Stimulated activated CD4-positive, alpha-beta T cell treated with anti-CD3 and anti-CD28 coated beads, Interleukin-4, amount 100 ng/mL, for 1 hour (primary cell): ENCODE measurements around the gene OR10AD1.
"Not testable (repeated sequence)": the region's sequence is repeated elsewhere in the genome, so short reads cannot be mapped to it uniquely, and the experiment has no call there.

Experiments
- DNase-seq: peaks from one replicate; pipeline ENCODE4 v3.0.0-alpha.2; 2020

OR10AD1 gene, protein sequence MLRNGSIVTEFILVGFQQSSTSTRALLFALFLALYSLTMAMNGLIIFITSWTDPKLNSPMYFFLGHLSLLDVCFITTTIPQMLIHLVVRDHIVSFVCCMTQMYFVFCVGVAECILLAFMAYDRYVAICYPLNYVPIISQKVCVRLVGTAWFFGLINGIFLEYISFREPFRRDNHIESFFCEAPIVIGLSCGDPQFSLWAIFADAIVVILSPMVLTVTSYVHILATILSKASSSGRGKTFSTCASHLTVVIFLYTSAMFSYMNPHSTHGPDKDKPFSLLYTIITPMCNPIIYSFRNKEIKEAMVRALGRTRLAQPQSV

DNA sequence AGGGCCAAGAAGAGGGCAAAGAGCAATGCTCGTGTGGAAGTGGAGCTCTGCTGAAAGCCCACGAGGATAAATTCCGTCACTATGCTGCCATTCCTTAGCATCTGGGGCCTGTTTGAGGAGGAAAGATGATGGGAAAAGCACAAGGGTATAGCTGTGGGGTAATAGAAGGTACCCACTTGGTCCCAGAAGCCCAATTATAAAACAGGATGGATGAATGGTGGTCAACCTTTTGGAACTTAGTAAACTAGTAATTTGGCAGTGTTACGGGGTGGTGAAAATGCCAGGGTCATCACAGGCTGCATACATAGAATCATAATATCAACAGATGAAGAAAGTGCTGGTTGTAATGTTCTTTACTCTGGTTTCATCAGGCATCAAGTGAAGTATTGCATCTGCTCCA, at the start of gene OR10AD1:
OR10AD1 (minus strand) TSS at position 101 of the 400 bp plus-strand sequence; CDS start at position 101, 0 bp downstream.
- no peak for DNase-seq

DNA sequence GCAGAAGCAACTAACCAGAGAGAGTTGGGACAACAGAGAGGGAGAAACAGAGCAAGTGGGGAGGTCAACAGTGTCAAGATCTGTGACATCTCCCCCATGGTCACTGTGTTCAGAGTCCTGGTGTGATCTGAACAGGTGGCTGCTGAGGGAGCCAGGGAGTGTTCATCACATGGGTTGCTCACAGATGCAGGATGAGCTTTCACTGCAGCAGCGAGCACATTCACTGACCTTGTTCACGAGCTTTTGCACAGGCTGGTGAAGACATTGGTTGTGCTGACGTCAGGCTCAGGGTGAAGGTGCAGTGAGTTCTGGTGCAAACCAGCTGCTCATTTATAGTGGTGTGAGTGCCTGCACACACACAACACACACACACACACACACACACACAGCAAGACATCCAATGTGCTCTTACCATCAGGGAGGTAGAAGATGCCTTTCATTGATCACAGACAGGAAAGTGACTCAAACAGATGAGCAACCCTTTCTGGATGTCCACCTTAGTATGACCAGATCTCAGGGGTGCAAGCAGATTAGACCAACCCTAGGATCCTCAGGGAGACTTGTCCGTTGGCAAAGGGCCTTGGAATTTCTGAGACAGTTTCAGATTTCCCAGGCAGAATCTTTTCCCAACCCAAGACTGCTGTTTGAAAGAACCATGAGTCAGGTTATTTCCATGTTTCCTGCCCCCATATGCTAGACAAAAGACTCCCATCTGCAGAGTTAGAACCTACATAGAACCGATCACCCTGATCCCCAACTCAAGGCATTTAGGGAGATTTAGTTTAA, 44.3 kb upstream of the OR10AD1 start:
- no peak for DNase-seq

DNA sequence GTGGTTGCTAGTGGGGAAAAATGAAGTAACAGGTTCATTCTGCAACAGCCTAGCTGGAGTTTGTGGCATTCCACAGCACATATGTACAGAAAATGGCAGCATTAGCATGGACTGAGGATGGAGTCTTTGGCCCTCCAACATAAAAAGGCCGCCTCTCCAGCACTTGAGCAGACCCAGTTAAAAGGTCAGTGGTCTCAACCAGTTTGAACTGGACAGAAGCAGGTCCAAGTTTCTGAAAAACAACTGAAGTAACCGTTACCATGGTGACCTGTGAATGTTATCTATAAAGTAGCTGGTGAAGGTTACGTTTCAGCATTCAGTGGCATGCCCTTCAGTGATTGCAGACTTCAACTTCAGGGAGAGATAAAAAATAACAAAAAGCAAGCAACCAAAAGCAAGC, 34.1 kb upstream of the OR10AD1 start:
- DNase-seq, result no peak

DNA sequence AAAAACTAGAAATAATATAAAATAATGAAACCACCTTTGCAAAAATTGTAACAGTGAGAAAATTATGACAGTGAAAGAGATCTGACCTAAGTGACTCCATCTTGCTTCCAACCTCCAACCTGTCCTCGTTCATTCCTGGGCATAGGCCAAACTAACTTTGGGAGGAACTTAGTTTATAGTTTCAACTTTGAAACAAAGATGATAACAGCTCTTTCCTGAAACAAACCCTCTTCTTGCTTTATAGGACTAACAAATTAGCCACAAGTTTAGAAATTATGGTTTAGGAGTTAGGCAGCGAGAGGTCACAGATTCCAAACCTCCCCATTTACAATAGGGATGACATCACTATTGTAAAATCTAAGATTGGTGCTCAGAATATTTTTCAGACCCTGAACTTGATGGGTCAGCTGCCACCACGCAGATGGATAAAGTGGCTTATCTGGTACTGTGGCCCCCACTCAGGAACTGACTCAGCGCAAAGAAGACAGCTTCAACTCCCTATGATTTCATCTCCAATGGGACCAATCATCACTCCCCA, 32.8 kb upstream of the OR10AD1 start:
- DNase-seq, result no peak

DNA sequence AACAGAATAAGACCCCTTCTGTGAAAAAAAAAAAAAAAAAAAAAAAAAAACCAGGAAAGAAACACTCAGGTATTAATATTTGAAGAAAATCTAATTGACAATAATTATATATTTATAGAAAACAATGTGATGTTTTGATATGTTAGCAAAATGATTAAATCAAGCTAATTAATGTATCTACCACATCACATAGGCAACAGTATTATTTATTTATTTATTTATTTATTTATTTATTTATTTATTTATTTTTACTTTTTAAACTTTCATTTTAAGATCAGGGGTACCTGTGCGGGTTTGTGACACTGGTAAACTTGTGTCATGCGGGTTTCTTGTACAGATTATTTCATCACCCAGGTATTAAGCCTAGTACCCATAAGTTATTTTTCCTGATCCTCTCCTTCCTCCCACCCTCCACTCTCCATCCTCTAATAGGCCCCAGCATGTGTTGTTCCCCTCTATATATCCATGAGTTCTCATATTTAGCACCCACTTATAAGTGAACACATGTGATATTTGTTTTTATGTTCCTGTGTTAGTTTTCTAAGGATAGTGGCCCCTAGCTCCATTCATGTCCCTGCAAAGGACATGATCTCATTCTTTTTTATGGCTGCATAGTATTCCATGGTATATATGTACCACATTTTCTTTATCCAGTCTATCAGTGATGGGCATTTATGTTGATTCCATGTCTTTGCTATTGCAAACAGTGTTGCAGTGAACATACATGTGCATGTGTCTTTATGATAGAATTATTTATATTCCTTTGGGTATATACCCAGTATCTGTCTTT, 28.3 kb upstream of the OR10AD1 start:
- DNase-seq, result not testable (repeated sequence)

DNA sequence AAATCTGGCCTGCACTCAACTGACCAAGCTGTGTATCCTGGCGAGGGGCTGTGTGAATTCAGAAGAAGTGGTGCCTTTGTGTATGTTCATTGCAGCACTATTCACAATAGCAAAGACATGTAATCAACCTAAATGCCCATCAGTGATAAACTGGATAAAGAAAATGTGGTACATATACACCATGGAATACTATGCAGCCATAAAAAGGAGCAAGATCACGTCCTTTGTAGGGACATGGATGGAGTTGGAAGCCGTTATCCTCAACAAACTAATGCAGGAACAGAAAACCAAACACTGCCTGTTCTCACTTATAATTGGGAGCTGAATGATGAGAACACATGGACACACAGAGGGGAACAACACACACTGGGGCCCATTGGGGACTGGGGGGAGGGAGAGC, 21.4 kb upstream of the OR10AD1 start:
- not testable (repeated sequence) for DNase-seq

DNA sequence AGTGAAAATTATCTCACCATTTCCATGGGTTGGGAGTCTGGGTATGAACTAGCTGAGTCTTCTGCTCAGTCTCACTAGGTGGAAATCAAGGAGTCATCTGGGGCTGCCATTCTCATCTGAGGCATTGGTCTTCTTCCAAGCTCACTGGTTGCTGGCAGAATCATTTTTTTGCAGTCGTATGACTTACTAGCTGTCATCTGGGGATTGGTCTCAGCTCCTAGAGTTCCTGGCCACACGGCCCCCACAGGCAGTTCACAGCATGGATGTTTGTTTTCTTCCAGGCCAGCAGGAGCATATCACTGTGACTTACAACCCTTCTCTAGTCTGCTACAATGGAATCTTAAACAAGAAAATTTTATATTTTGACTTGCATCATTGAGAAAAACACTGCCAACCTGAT, 18.6 kb upstream of the OR10AD1 start:
- DNase-seq, result no peak

DNA sequence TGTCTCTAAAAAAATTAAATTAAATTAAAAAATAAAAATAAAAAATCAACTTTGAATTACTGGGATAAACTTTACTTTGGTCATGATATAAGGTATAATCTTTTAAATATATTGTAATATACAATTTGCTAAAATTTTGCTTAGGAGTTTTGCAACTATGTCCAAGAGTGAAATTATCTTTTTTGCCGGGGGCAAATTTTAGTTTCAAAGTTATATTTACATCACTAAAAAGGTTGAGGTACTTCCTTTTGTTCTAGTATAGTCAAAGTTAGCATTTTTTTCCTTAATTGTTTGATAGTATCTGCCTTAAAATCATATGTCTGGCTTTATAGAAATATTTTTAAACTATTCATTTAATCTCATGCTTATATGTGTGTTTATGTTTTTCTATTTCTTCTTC, 17.6 kb upstream of the OR10AD1 start:
- DNase-seq, result no peak

DNA sequence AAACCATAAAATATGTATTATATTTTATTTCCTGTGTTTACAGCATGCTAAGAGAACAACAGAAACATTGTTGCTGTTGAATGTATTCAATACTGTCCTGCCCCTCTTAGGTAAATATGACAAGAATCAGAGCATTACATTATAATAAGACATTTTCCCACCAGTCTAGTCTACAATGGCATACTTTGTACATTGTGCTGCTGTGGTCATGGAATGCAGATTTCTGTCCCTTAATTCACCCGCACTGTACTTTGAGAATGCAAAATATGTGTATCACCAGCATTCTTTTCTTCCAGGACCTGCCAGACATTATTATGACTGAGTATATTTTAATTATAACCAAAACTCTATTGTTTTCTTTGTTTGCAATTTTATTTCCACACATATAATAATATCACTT, 16.5 kb upstream of the OR10AD1 start:
- DNase-seq, result no peak

DNA sequence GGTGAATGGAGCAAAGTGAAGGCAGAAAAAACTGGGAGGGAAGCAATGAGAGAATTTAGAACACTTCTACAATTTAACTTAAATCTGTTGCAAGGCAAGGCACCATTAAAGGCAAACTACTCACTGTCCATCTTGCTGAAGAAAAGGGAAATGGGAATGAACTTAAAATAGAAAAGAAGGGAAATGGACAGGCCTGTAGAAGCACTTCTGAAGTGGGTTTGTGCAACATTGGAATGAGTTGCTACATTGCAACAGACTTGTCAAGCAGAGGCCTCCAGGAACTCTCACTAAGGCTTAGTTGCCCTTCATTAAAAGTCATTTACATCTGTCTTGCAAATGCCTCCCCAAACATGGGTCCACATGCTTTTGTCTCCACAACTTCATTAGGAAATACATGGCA, 13.7 kb upstream of the OR10AD1 start:
- no peak for DNase-seq

DNA sequence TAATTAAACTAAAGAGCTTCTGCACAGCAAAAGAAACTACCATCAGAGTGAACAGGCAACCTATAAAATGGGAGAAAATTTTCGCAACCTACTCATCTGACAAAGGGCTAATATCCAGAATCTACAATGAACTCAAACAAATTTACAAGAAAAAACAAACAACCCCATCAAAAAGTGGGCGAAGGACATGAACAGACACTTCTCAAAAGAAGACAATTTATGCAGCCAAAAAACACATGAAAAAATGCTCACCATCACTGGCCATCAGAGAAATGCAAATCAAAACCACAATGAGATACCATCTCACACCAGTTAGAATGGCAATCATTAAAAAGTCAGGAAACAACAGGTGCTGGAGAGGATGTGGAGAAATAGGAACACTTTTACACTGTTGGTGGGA, 6.4 kb upstream of the OR10AD1 start:
- DNase-seq, result not testable (repeated sequence)

DNA sequence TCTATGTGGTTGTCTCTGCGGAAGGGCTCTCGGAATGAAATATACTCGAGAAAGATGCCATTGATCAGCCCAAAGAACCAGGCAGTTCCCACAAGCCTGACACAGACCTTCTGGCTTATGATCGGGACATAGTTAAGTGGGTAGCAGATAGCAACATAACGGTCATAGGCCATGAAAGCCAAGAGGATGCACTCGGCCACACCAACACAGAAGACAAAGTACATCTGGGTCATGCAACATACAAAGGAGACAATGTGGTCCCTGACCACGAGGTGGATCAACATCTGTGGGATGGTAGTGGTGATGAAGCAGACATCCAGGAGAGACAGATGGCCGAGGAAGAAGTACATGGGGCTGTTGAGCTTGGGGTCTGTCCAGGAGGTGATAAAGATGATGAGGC, 326 bp downstream of the OR10AD1 start:
- no peak for DNase-seq

DNA sequence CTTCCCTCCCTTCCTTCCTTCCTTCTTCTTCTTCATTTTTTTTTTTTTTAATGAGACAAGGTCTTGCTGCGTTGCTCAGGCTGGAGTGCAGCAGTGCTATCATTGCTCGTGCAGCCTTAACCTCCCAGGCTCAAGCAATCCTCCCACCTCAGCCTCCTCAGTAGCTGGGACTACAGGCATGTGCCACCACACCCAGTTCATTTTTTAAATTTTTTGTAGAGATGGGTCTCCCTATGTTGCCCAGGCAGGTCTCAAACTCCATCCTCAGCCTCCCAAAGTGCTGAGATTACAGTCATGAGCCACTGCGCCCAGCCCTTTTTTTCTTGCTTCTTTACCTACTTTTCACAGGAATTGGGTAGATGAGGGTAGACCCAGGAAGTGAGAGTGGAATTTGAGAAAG, 1.6 kb downstream of the OR10AD1 start:
- DNase-seq, result no peak

DNA sequence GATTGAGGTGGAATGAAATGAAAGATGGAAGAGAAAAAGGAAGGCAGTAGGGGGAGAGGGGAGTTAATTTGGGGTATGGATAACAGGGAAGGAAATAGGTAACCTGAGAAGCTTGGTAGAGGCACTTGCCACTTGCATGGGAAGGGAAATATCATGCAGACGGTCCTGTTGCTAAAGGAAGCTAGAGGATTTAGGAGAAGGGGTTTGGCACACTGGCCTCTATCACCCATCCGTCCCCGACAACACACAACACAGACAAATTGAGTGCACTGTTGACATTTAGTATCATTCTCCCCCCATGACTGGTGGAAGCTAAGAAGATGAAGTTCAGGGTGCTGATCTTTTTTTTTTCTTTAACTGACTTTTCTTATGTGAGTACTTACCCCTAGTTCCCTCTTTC, 2.0 kb downstream of the OR10AD1 start:
- DNase-seq, result no peak

DNA sequence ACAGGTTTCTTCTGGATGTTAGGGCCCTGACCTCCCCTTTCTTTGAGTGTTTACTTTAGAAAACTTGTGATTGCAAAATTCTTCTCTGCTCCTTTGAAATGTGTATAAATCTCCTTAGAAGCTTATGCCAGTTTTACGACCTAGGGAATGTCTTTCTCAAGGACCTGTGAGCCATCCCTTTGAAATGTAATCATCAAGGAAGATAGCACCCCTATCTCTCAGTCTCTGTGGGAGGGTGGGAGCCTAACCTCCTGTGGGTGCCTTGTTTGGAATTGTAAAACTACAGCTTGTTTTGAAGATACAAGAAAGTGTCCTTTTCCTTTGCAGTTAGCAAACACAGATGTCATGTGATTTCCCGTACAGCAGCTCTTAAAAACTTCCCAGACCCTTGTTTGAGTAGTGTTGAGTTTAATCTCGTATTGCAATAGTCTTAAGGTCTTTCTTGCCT, 3.3 kb downstream of the OR10AD1 start:
- no peak for DNase-seq

DNA sequence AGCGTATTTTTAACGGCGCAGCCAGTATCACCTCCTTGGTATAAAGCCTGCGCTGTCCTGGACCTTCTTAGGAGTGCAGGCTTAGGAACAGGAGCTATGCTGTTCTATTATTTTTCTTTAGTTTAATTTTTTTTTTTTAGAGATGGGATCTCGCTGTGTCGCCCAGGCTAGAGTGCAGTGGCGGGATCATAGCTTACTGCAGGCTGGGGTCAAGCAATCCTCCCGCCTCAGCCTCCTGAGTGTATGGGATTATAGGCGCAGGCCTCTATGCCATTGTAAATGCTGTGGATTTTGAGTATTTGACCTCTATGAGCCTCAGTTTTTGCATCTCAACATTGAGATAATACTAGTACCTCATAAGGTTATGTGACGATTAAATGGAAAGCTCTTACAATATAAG, 4.1 kb downstream of the OR10AD1 start:
- no peak for DNase-seq

DNA sequence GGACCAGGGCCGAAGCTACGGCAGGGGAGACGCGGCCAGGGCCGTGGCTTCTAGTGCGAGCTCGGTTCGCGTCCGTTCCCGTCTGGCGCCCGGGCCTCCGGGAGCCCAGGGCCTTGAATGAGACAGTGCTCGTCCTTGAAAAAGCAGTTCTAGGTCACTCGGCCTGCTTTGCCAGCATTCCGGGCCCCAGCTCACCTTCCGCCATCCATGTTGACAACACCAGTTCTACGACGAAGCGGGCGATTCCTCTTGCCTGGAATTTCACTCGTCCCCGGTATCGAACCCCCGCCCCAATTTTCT, 4.5 kb downstream of the OR10AD1 start:
- DNase-seq, result peak; percentile 34

DNA sequence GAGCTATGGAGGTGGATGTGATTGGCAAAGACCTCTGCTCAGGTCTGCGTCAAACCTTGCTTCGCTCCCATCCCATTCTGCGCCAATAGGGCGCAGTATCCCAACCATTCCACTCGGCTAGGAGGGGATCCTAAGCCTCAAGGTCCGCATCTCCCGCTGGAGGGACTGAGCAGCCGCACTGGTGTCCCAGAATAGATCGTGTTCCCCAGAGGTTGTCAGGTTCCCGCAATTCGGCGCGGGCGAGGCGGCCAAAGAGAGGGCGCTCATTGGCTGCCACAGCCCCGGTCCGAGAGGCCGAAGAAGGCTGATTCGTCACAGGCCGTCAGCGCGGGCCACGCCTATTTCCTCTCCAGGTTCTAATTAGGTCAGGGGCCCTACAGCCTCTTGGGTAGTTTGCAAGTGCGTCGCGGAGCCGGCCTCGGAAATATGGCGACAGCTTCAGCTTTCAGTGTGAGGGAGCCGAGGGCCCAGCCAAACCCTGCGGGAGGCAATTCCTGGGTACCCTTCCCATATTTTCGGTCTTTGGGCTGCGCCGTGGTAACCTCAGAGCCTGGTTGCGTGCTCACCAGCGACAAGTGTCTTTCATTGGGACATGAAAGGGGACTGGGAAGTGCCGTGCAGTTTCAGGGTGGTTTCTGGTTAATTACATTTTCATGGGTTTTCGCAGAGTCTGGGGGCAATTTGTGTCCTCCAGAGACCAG, 5.0 kb downstream of the OR10AD1 start:
- peak; percentile 89 for DNase-seq

DNA sequence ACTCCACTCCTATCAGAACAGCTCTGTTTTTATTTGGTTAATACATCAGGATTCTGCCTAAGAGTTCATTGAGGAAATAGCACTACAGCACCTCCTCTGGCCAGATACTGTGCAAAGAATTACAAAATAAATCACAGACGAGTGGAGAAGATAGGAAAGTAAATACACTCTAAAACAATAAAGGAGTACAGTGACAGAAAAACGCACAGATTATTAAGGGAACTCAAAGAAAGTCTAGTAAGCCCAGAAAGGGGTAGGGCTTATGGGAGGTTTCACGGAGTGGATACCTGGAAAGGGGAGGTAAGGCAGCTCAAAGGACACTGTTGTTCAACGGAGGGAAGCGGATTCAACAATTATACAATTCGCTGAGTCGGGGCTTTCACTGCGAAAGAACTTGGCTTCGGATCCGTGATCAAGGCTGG, 5.5 kb downstream of the OR10AD1 start:
- no peak for DNase-seq

DNA sequence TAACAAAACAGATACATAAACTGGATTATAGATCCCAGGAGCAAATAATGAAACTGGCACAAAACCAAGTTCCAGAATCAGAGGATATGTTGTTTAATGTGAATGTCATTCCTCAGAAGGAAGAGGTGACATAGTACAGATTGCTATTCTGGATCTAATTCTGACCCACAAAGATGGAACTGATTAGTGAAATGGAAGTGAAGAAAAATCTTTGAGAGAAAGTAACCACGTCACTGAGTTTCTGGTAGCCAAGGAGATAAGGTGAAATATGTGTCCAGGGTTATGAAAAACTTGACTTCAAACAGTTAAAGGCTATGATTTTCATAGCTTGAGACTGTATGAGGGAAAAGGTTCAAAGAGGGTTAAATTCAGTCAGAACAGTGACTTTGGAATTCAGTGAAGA, 8.3 kb downstream of the OR10AD1 start:
- no peak for DNase-seq

DNA sequence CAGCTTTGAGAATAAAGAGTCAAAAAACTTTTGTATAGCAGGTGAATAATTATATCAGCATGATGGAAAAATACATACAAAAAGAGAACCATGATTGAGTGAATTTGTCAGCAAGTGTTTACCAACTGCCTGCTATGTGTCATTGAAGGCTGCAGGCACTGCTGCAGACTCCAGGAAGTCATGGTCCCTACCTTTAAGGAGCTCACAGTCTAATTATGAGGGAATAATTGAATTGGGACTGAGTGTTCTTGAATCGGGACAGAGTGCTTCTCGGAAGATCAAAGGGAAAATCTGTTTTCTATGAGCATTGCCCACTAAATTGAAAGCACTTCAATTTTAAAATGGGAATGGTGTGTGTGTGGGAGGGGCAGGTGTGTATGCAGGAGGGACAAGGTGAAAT, 9.5 kb downstream of the OR10AD1 start:
- no peak for DNase-seq

DNA sequence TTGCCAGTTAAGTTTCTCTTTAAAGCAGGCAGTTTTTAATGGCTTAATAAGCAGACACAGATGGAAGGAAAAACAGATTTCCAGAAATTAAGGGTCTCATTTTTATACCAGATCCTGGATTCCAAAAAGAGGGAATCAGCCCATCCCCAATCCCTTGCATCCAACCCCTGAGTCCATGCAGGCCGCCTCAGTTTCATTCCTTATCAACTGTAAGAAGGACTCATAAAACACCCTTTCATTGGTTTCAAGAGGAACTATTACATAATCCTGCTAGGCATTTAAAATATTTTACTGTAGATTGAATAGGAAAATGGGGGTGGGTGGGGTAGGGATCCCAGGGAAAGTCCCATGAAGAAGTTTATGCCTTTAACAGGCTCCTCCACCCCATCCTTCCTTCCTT, 10.2 kb downstream of the OR10AD1 start:
- no peak for DNase-seq

DNA sequence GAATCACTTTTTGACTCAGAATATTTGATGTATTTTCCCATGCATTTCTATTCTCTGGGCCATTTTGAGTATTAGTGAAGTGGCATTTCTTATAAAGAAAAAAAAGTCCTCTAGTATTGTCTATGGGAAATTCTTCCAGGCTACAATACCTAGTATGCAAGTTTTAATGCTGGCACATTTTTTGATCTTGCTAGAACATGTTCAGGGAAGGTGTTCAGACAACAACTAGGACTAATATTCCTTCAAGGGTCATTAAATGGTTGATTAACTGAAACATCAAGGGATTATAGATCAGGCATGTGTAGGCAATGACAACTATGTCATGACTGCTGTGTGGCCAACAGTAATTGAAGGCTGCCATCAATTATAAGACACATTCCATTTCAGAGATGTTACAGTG, 12.0 kb downstream of the OR10AD1 start:
- no peak for DNase-seq
